GM08714 (cell line): ENCODE results near the gene CACNA1B.

Source experiments
- H3K4me3 ChIP-seq: fragments of 200-500 bp; sonication (Bioruptor generic); 2 replicates; pipeline ENCODE4 v1.5.1; 2014; ENCODE audit warnings: mild to moderate bottlenecking, low read length, inconsistent platforms
- ZNF274 ChIP-seq: IDR thresholded peaks from 2 replicates; pipeline ENCODE4 v1.6.1; 2012; ENCODE audit warnings: mild to moderate bottlenecking, low read depth, low read length

Gene CACNA1B

GRCh38 chr9:137918331-137919094 lies 40.9 kb downstream of the CACNA1B start:
- H3K4me3 ChIP-seq: no peak overlapping the region
- no peak for TF ChIP-seq ZNF274

- H3K4me3 ChIP-seq: no peak overlapping the region
- no peak for TF ChIP-seq ZNF274
Measured at GRCh38 chr9:137919095-137919465, 41.5 kb downstream of the CACNA1B start.

- no peak overlapping the region for H3K4me3 ChIP-seq
- TF ChIP-seq ZNF274: no peak
Measured at GRCh38 chr9:137919649-137920141, 42.1 kb downstream of the CACNA1B start.

GRCh38 chr9:137920753-137921152 lies 43.2 kb downstream of the CACNA1B start:
- no peak overlapping the region for H3K4me3 ChIP-seq
- no peak for TF ChIP-seq ZNF274

GRCh38 chr9:137924169-137924568 lies 46.6 kb downstream of the CACNA1B start:
- no peak overlapping the region for H3K4me3 ChIP-seq
- TF ChIP-seq ZNF274: no peak

- no peak for TF ChIP-seq ZNF274
- no peak overlapping the region for H3K4me3 ChIP-seq
Measured at GRCh38 chr9:137924761-137925369, 47.3 kb downstream of the CACNA1B start.

- no peak for TF ChIP-seq ZNF274
Measured at GRCh38 chr9:137943655-137944054, 66.1 kb downstream of the CACNA1B start.

GRCh38 chr9:137945581-137945980 lies 68.0 kb downstream of the CACNA1B start:
- no peak for TF ChIP-seq ZNF274
- H3K4me3 ChIP-seq: no peak overlapping the region

More at GRCh38 chr9:137943655-137944054, 66.1 kb downstream of the CACNA1B start:
- no peak overlapping the region for H3K4me3 ChIP-seq

GRCh38 chr9:137946993-137947392 lies 69.4 kb downstream of the CACNA1B start:
- no peak for TF ChIP-seq ZNF274
- H3K4me3 ChIP-seq: no peak overlapping the region

GRCh38 chr9:137948642-137949041 lies 71.1 kb downstream of the CACNA1B start:
- no peak for TF ChIP-seq ZNF274

GRCh38 chr9:137949260-137949659 lies 71.7 kb downstream of the CACNA1B start:
- no peak for TF ChIP-seq ZNF274
- H3K4me3 ChIP-seq: no peak overlapping the region

More at GRCh38 chr9:137948642-137949041, 71.1 kb downstream of the CACNA1B start:
- no peak overlapping the region for H3K4me3 ChIP-seq

- TF ChIP-seq ZNF274: no peak
- H3K4me3 ChIP-seq: no peak overlapping the region
Measured at GRCh38 chr9:137951107-137951506, 73.5 kb downstream of the CACNA1B start.

GRCh38 chr9:137951597-137952490 lies 74.3 kb downstream of the CACNA1B start:
- no peak overlapping the region for H3K4me3 ChIP-seq
- no peak for TF ChIP-seq ZNF274

GRCh38 chr9:137952976-137953666 lies 75.5 kb downstream of the CACNA1B start:
- no peak for TF ChIP-seq ZNF274
- no peak overlapping the region for H3K4me3 ChIP-seq
